GM12892 (cell line): ENCODE results near the gene GGT5.

ENCODE experiments used
- POLR2A ChIP-seq: IDR thresholded peaks from 2 replicates; pipeline ENCODE4 v1.6.1; 2011; ENCODE audit warnings: low read depth, low read length, control low read depth
- POLR2AphosphoS5 ChIP-seq: IDR thresholded peaks from 2 replicates; pipeline ENCODE4 v1.6.1; 2011; ENCODE audit warnings: low read depth, low read length, control low read depth
- TAF1 ChIP-seq: IDR thresholded peaks from 2 replicates; pipeline ENCODE4 v1.6.1; 2011; ENCODE audit warnings: low read depth, mild to moderate bottlenecking, control low read depth, low read length, borderline replicate concordance

DNA sequence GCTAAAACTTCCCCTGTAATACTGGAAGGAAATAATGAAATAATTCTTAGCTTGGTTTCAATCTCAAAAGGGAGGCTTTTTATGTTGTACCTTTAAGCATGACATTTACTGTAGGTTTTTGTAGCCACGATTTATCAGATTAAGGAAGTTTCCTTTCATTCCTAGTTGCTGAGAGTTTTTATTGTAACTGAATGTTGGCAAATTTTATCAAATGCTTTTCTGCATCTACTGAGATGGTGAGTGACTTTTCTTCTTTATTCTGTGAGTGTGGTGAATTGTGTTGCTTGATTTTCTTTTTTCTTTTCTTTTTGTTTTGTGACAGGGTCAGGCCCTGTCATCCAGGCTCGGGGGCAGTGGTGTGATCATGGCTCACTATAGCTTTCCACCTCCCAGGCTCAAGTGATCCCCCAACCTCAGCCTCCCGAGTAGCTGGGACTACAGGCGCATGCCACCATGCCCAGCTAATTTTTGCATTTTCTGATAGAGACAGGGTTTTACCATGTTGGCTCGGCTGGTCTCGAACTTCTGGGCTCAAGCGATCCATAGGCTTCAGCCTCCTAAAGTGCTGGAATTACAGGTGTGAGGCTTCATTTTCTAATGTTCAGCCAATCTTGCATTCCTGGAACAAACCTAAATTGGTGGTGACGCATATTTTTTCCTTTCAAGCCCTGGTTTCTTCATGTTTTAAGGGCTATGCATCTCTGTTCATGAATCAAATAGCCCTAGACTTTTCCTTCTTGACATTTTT lies 37.4 kb downstream of the GGT5 start:
- TF ChIP-seq POLR2AphosphoS5 (no peak), POLR2A (no peak), TAF1 (no peak)
